OCI-LY3 (cell line): Measurements from ENCODE around the gene VCAN.

Experiments
- H2AFZ ChIP-seq: fragments of 200-600, 300-600 bp; shearing (Covaris generic); 2 replicates; pipeline ENCODE4 v1.6.0; 2014; ENCODE audit warnings: antibody characterized with exemption, low read depth, low read length
- H3K27ac ChIP-seq: fragments of 200-600, 300-600 bp; sonication (generic); 2 replicates; pipeline ENCODE4 v1.5.1; 2014; ENCODE audit warnings: mild to moderate bottlenecking, low read length, moderate library complexity, mixed read lengths
- H3K27me3 ChIP-seq: fragments of 200-600, 300-600 bp; sonication (generic); 2 replicates; pipeline ENCODE4 v1.6.1; 2014; ENCODE audit warnings: low read depth, low read length, mixed read lengths
- H3K36me3 ChIP-seq: fragments of 200-600, 300-600 bp; sonication (generic); replicated peaks from 2 replicates; pipeline ENCODE3; 2014; ENCODE audit warnings: low read depth, low read length, mixed read lengths
- H3K4me1 ChIP-seq: fragments of 300-600, 200-600 bp; sonication (generic); 2 replicates; pipeline ENCODE4 v1.6.1; 2014; ENCODE audit warnings: low read length, mixed read lengths
- H3K4me2 ChIP-seq: fragments of 200-600, 300-600 bp; sonication (generic); 2 replicates; pipeline ENCODE4 v1.6.1; 2014; ENCODE audit warnings: low read length, mixed read lengths
- H3K4me3 ChIP-seq: fragments of 300-600, 200-600 bp; sonication (generic); 2 replicates; pipeline ENCODE4 v1.5.1; 2014; ENCODE audit warnings: antibody characterized with exemption, mild to moderate bottlenecking, low read length, moderate library complexity
- H3K79me2 ChIP-seq: fragments of 300-600, 200-600 bp; shearing (Covaris generic); 2 replicates; pipeline ENCODE4 v1.6.1; 2014; ENCODE audit warnings: mild to moderate bottlenecking, low read length, mixed read lengths
- H3K9ac ChIP-seq: fragments of 300-600, 200-600 bp; shearing (Covaris generic); 2 replicates; pipeline ENCODE4 v1.6.0; 2014; ENCODE audit warnings: mild to moderate bottlenecking, low read length, moderate library complexity
- H3K9me3 ChIP-seq: fragments of 200-600, 300-600 bp; shearing (Covaris generic); 2 replicates; pipeline ENCODE4 v1.6.1; 2014; ENCODE audit warnings: low read length, mixed read lengths; ENCODE audit not compliant: insufficient read depth
- H4K20me1 ChIP-seq: fragments of 200-600, 300-600 bp; sonication (generic); 2 replicates; pipeline ENCODE4 v1.6.1; 2016; ENCODE audit warnings: low read length, mixed read lengths; ENCODE audit not compliant: insufficient read depth
- CTCF ChIP-seq: fragments of 200-600, 300-600 bp; sonication (generic); IDR thresholded peaks from 2 replicates; pipeline ENCODE4 v1.5.1; 2014; ENCODE audit warnings: antibody characterized with exemption, low read length, low read depth
- EZH2phosphoT487 ChIP-seq: fragments of 200-600 bp; shearing (Covaris generic); IDR thresholded peaks from 2 replicates; pipeline ENCODE4 v1.6.1; 2018; ENCODE audit warnings: antibody characterized with exemption, mixed run types, low read depth

VCAN gene

GRCh38 chr5:83471405-83472212 lies at the start of gene VCAN:
Gene VCAN, plus strand, starts transcription at chr5:83471744. Its CDS starts 11,775 bp downstream, at chr5:83483519.
- Histone ChIP-seq H3K4me3 (no peak within 1 kb of the TSS), H2AFZ (no peak within 1 kb of the TSS)

GRCh38 chr5:83422284-83422683 lies 49.3 kb upstream of the VCAN start:
- no peak overlapping the region for H3K9ac ChIP-seq
- no peak for TF ChIP-seq CTCF
- TF ChIP-seq EZH2phosphoT487: no peak
- H3K9me3 ChIP-seq: no peaks in the 10 kb centered on the region
- no peaks in the 10 kb centered on the region for H3K27me3 ChIP-seq
- H3K79me2 ChIP-seq: no peaks in the 10 kb centered on the region
- H3K36me3 ChIP-seq: no peaks in the 10 kb centered on the region
- H3K4me3 ChIP-seq: no peak overlapping the region
- no peak overlapping the region for H2AFZ ChIP-seq
- H3K4me2 ChIP-seq: no peak overlapping the region
- no peak overlapping the region for H3K27ac ChIP-seq
- no peaks in the 10 kb centered on the region for H4K20me1 ChIP-seq
- peaks cover 5% of the 10 kb centered on the region; the same call in 1 of the 2 replicates for H3K4me1 ChIP-seq

More at GRCh38 chr5:83471405-83472212, at the start of gene VCAN:
- H4K20me1 ChIP-seq: no peaks in the 10 kb centered on the region
- H3K27me3 ChIP-seq: no peaks in the 10 kb centered on the region
- no peak within 1 kb of the TSS for H3K27ac ChIP-seq
- no peak within 1 kb of the TSS for H3K4me2 ChIP-seq
- H3K79me2 ChIP-seq: no peaks in the 10 kb centered on the region
- no peak within 1 kb of the TSS for H3K9ac ChIP-seq
- H3K4me1 ChIP-seq: no peaks in the 10 kb centered on the region
- no peaks in the 10 kb centered on the region for H3K9me3 ChIP-seq
- no peaks in the 10 kb centered on the region for H3K36me3 ChIP-seq
- TF ChIP-seq CTCF (no peak), EZH2phosphoT487 (no peak)

GRCh38 chr5:83426855-83427254 lies 44.7 kb upstream of the VCAN start:
- no peak overlapping the region for H3K9ac ChIP-seq
- no peak overlapping the region for H3K4me3 ChIP-seq
- no peak overlapping the region for H3K27ac ChIP-seq
- H3K9me3 ChIP-seq: no peaks in the 10 kb centered on the region
- TF ChIP-seq CTCF: no peak
- no peak for TF ChIP-seq EZH2phosphoT487
- no peaks in the 10 kb centered on the region for H3K79me2 ChIP-seq
- H2AFZ ChIP-seq: no peak overlapping the region
- H3K27me3 ChIP-seq: no peaks in the 10 kb centered on the region
- H3K4me1 ChIP-seq: peaks cover 18% of the 10 kb centered on the region; the same call in 1 of the 2 replicates
- H3K36me3 ChIP-seq: no peaks in the 10 kb centered on the region
- H4K20me1 ChIP-seq: no peaks in the 10 kb centered on the region
- H3K4me2 ChIP-seq: no peak overlapping the region

GRCh38 chr5:83428126-83428525 lies 43.4 kb upstream of the VCAN start:
- Histone ChIP-seq H2AFZ (no peak overlapping the region), H3K4me3 (no peak overlapping the region), H3K27me3 (no peaks in the 10 kb centered on the region), H3K4me2 (no peak overlapping the region), H3K9me3 (no peaks in the 10 kb centered on the region), H3K79me2 (no peaks in the 10 kb centered on the region), H3K9ac (no peak overlapping the region), H4K20me1 (no peaks in the 10 kb centered on the region), H3K36me3 (no peaks in the 10 kb centered on the region), H3K4me1 (peaks cover 18% of the 10 kb centered on the region; the same call in 1 of the 2 replicates), H3K27ac (no peak overlapping the region)
- TF ChIP-seq CTCF (no peak), EZH2phosphoT487 (no peak)
